GM12878 (cell line): ENCODE results near the gene ELP2. TPM values are rescaled to one million over a fixed set of nuclear protein-coding genes. Genes with fewer than 3 reads are reported as not detected.

ENCODE experiments used
- ATAC-seq: fragments of 200-7000 bp; cut with Tn5 transposase; 3 replicates; pipeline ENCODE4 v1.9.1; 2020; ENCODE audit warnings: mild to moderate bottlenecking, moderate library complexity
- BruUV-seq: library from RNA; stranded (reverse); fragments of 400-500 nt; replicated peaks from 2 replicates; lab custom pipeline; 2021; lab: Mats Ljungman, UMichigan
- CTCF ChIA-PET: fragments of 300-600 bp; sonication (Branson Sonifier 250); formaldehyde crosslinking; extraction: SDS; loops from one replicate; lab custom pipeline; 2021; ENCODE audit warnings: inconsistent platforms; lab: Yijun Ruan, JAX
- POLR2A ChIA-PET: fragments of 350-600 bp; formaldehyde crosslinking; extraction: SDS; loops from one replicate; lab custom pipeline; 2021; ENCODE audit warnings: inconsistent platforms; lab: Charles Lee
- RAD21 ChIA-PET: fragments of 300-600 bp; sonication (Branson Sonifier 250); formaldehyde crosslinking; loops from one replicate; lab custom pipeline; 2023; ENCODE audit warnings: antibody characterized with exemption; ENCODE audit not compliant: unreplicated experiment; lab: Charles Lee
- SMC1A ChIA-PET: fragments of 300-600 bp; sonication (Branson Sonifier 250); formaldehyde crosslinking; loops from one replicate; lab custom pipeline; 2023; ENCODE audit not compliant: unreplicated experiment, uncharacterized antibody; lab: Charles Lee
- DNase-seq: peaks from one replicate; pipeline ENCODE4 v3.0.0-alpha.2; 2011; ENCODE audit warnings: low read depth, low spot score
- FAIRE-seq: peaks from 3 replicates; lab custom pipeline; 2011; peaks lifted over from hg19 to GRCh38; lab: Jason Lieb, UNC
- H2AFZ ChIP-seq: 2 replicates; pipeline ENCODE4 v1.6.0; 2011; ENCODE audit warnings: low read depth, low read length, control low read depth; ENCODE audit not compliant: control insufficient read depth
- H3K27ac ChIP-seq: 2 replicates; pipeline ENCODE4 v1.5.1; 2011; ENCODE audit warnings: control low read depth; ENCODE audit not compliant: control insufficient read depth, insufficient read depth
- H3K27me3 ChIP-seq, 2 experiments: replicated peaks in 1 of 2; 2 replicates each; pipeline versions ENCODE4 v1.6.0 to v1.6.1; 2011; ENCODE audit warnings: low read length in 1 of 2; ENCODE audit not compliant: control insufficient read depth in 2 of 2, insufficient read depth in 2 of 2
- H3K36me3 ChIP-seq, 2 experiments: 2 replicates each; pipeline ENCODE4 v1.5.1; 2011; ENCODE audit warnings: low read length in 1 of 2; ENCODE audit not compliant: control insufficient read depth in 2 of 2, insufficient read depth in 2 of 2
- H3K4me1 ChIP-seq: 2 replicates; pipeline ENCODE4 v1.6.1; 2011; ENCODE audit warnings: mild to moderate bottlenecking, low read length, moderate library complexity, mixed read lengths; ENCODE audit not compliant: control insufficient read depth, insufficient read depth
- H3K4me2 ChIP-seq: 2 replicates; pipeline ENCODE4 v1.6.0; 2011; ENCODE audit warnings: control low read depth; ENCODE audit not compliant: control insufficient read depth, insufficient read depth
- H3K4me3 ChIP-seq: fragments of 200-600 bp; sonication (generic); 2 replicates; pipeline ENCODE4 v1.5.1; 2016
- H3K79me2 ChIP-seq: 2 replicates; pipeline ENCODE4 v1.6.0; 2011; ENCODE audit warnings: low read length; ENCODE audit not compliant: control insufficient read depth, insufficient read depth
- H3K9ac ChIP-seq: 2 replicates; pipeline ENCODE4 v1.8.0; 2011; ENCODE audit warnings: low read length, control low read depth, mixed read lengths; ENCODE audit not compliant: control insufficient read depth, insufficient read depth
- H3K9me3 ChIP-seq: replicated peaks from 3 replicates; pipeline ENCODE4 v1.5.1; 2011; ENCODE audit warnings: mild to moderate bottlenecking, low read length; ENCODE audit not compliant: control insufficient read depth, insufficient read depth
- H4K20me1 ChIP-seq: 2 replicates; pipeline ENCODE4 v1.6.0; 2011; ENCODE audit not compliant: control insufficient read depth, insufficient read depth
- GATAD2B ChIP-seq: fragments of 450-650 bp; conservative IDR thresholded peaks from 2 replicates; pipeline ENCODE4 v1.6.1; 2017; ENCODE audit warnings: low read depth, mild to moderate bottlenecking, moderate library complexity
- KAT2A ChIP-seq: conservative IDR thresholded peaks from 2 replicates; pipeline ENCODE4 v1.6.1; 2011; ENCODE audit warnings: low read depth, low read length; ENCODE audit not compliant: control insufficient read depth
- LARP7 ChIP-seq: fragments of 450-650 bp; IDR thresholded peaks from 2 replicates; pipeline ENCODE4 v1.6.1; 2017; ENCODE audit warnings: mild to moderate bottlenecking
- PML ChIP-seq: IDR thresholded peaks from 2 replicates; pipeline ENCODE4 v1.6.1; 2012; ENCODE audit warnings: low read length, inconsistent platforms
- SKIL ChIP-seq: fragments of 450-650 bp; IDR thresholded peaks from 2 replicates; pipeline ENCODE4 v1.6.1; 2017; ENCODE audit warnings: mild to moderate bottlenecking, low read depth, inconsistent platforms; ENCODE audit not compliant: poor library complexity, severe bottlenecking
- SP1 ChIP-seq: IDR thresholded peaks from one replicate; pipeline ENCODE4 v1.6.1; 2011; ENCODE audit warnings: low read depth, low read length
- ZBTB11 ChIP-seq: fragments of 450-650 bp; formaldehyde crosslinking; IDR thresholded peaks from 2 replicates; pipeline ENCODE4 v1.5.0; 2022; ENCODE audit warnings: mild to moderate bottlenecking, missing genetic modification characterization
- ZBTB40 ChIP-seq: fragments of 450-650 bp; IDR thresholded peaks from 2 replicates; pipeline ENCODE4 v1.6.1; 2016; ENCODE audit warnings: mild to moderate bottlenecking, moderate library complexity, borderline replicate concordance
- WGBS: methylation state at CpG from one replicate; pipeline ENCODE4 v1.1.6; 2016; ENCODE audit warnings: low lambda C conversion rate; ENCODE audit not compliant: insufficient replicate concordance, insufficient coverage; ENCODE audit errors: missing lambda C conversion rate; 5-methylcytosine and 5-hydroxymethylcytosine counted together
- in situ Hi-C: fragments of 300-500 bp; cut with MboI; formaldehyde crosslinking; loops from 9 replicates; pipeline ENCODE4 v1.14.3; 2018; ENCODE audit warnings: mixed read lengths
- intact Hi-C: fragments of 100-400 bp; cut with micrococcal nuclease; formaldehyde crosslinking; loops from one replicate; pipeline ENCODE4 v1.14.2; 2022; ENCODE audit not compliant: unreplicated experiment
- polyA plus RNA-seq, 11 experiments: library from polyadenylated mRNA; depleted of rRNA in 4 of 11; unstranded in 6 of 11; stranded (reverse) in 5 of 11; fragments of >200 nt; fragmentation: Nextera tagmentation in 4 of 11; fragmentation: Illumina TruSeq in 1 of 11; extraction: Ambion mirVana in 4 of 11; extraction: Trizol in 1 of 11; gene quantifications; 1 replicate in 1 of 11; 2 replicates in 10 of 11; pipeline versions ENCODE4 v1.2.1 to v1.2.3, GENCODE V29; 2011 to 2016; ENCODE audit warnings: inconsistent platforms in 2 of 11, missing spikeins in 2 of 11, low read depth in 1 of 11
- total RNA-seq, 4 experiments: library from RNA; depleted of rRNA in 3 of 4; stranded (reverse); fragments of >200 nt in 3 of 4; fragmentation: Illumina TruSeq in 1 of 4; extraction: Trizol in 1 of 4; gene quantifications; 2 replicates each; pipeline versions ENCODE4 v1.2.1 to v1.2.3, GENCODE V29; 2013 to 2021

The ELP2 gene
- total and polyA plus RNA-seq, 10 of the 15 experiments (the other 5 are each of a cell fraction or from before 2014, with no cell fraction given): 56.9 to 134 (median 88.5) TPM

GRCh38 chr18:36197511-36198166, 67.9 kb downstream of the ELP2 start (continued):
- TF ChIP-seq SKIL (no peak), ZBTB11 (CRISPR knock-in tag) (no peak), LARP7 (no peak)

GRCh38 chr18:36199691-36200295, 70.1 kb downstream of the ELP2 start:
- H3K4me1 ChIP-seq: no peaks in the 10 kb centered on the region; the same call in 1 of the 2 replicates
- H3K36me3 ChIP-seq: no peaks in the 10 kb centered on the region; a peak in 1 of 4 replicates
- ChIA-PET RAD21 (no interaction called here), POLR2A (no interaction called here), SMC1A (interaction anchor here (1.5 kb wide), 1 partner anchor 11 kb away, joined by 3 read pairs; no protein-coding TSS in a partner anchor), CTCF (no interaction called here)
- FAIRE-seq (no peak), DNase-seq (no peak), ATAC-seq (no peak)
- no TSS peak for BruUV-seq
- H3K27me3 ChIP-seq: no peaks in the 10 kb centered on the region
- H3K27ac ChIP-seq: no peak overlapping the region
- no peak overlapping the region for H2AFZ ChIP-seq
- H4K20me1 ChIP-seq: no peaks in the 10 kb centered on the region
- no peaks in the 10 kb centered on the region for H3K9me3 ChIP-seq
- H3K9ac ChIP-seq: no peak overlapping the region
- in situ Hi-C loops: no loop called here
- no peak overlapping the region for H3K4me2 ChIP-seq
- H3K4me3 ChIP-seq: no peak overlapping the region
- 61% methylated on average over 21 of the region's 22 CpGs for WGBS
- intact Hi-C loops: no loop called here
- no peaks in the 10 kb centered on the region for H3K79me2 ChIP-seq
- TF ChIP-seq SP1 (no peak), ZBTB40 (no peak), KAT2A (no peak), PML (no peak), GATAD2B (no peak), SKIL (no peak)
